ENCODE data around the gene CFAP69. TPM values are rescaled to one million over a fixed set of nuclear protein-coding genes. Genes with fewer than 3 reads are reported as not detected.

CFAP69 gene
- total RNA-seq, 1 experiment from 2014 or later, result 4.1 TPM

DNA sequence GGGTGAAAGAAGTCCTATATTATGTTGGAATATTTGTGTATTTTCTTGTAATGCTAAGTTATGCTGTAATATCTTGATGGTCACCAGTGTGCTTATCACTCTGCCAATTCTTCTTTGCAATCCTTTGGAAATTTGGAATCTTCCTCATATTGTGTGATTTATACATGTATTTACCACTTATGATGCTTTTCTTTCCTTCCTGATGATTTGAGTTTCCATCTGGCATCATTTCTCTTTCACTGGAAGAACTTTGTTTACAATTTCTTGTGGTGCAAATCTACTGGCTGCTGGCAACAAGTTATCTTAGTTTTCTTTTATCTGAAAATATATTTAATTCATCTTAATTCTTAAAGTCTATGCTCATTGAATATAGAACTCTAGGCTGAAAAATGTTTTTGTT is 29.2 kb downstream of the CFAP69 start:
- Histone ChIP-seq H3K9me3 (ENCODE audit: control insufficient read depth in 1 of 2, insufficient read depth in 1 of 2, low read depth in 1 of 2, low read length in 2 of 2) (no peaks in the 10 kb centered on the region), H3K4me2 (ENCODE audit: low read length) (no peak overlapping the region), H3K79me2 (ENCODE audit: insufficient read depth, low read length) (no peaks in the 10 kb centered on the region), H3K9ac (ENCODE audit: low read length) (no peak overlapping the region), H3K9me2 (ENCODE audit: insufficient read depth) (no peaks in the 10 kb centered on the region), H2AFZ (ENCODE audit: low read depth, low read length, poor library complexity, severe bottlenecking) (no peak overlapping the region), H4K20me1 (ENCODE audit: insufficient read depth) (no peaks in the 10 kb centered on the region), H3K36me3 (ENCODE audit: control insufficient read depth in 1 of 2, insufficient read depth in 2 of 2, low read length in 2 of 2) (no peaks in the 10 kb centered on the region), H3K27ac (ENCODE audit: low read depth, low read length) (no peak overlapping the region), H3K27me3 (ENCODE audit: insufficient read depth, low read length) (no peaks in the 10 kb centered on the region), H3K4me3 (replicated peaks in 1 of 2; ENCODE audit: low read depth in 1 of 2, low read length in 2 of 2) (no peak overlapping the region), H3K4me1 (ENCODE audit: control insufficient read depth in 1 of 2, insufficient read depth in 2 of 2, low read length in 2 of 2) (no peaks in the 10 kb centered on the region)
- DNase-seq (ENCODE audit: low read depth, low spot score), result no peak
- TF ChIP-seq MAX (IDR thresholded peaks at IDR 0.05), result no peak
- CTCF ChIA-PET, result no interaction called here
- POLR2A ChIA-PET, result no interaction called here
- no peak for ATAC-seq
- RAD21 ChIA-PET (ENCODE audit: low non-redundant PET in 1 of 2, low total read pairs in 2 of 2, uncharacterized antibody in 2 of 2, unreplicated experiment in 2 of 2), result no interaction called here
- BruUV-seq (replicated peaks), result no TSS peak
- intact Hi-C loops (cut with micrococcal nuclease), result no loop called here

- ATAC-seq, result no peak
- Histone ChIP-seq H3K4me3 (replicated peaks in 1 of 2; ENCODE audit: low read depth in 1 of 2, low read length in 2 of 2) (no peak overlapping the region), H3K9me2 (ENCODE audit: insufficient read depth) (no peaks in the 10 kb centered on the region), H4K20me1 (ENCODE audit: insufficient read depth) (no peaks in the 10 kb centered on the region), H3K4me1 (ENCODE audit: control insufficient read depth in 1 of 2, insufficient read depth in 2 of 2, low read length in 2 of 2) (no peaks in the 10 kb centered on the region), H3K9ac (ENCODE audit: low read length) (no peak overlapping the region), H3K79me2 (ENCODE audit: insufficient read depth, low read length) (no peaks in the 10 kb centered on the region), H3K27ac (ENCODE audit: low read depth, low read length) (no peak overlapping the region), H3K36me3 (ENCODE audit: control insufficient read depth in 1 of 2, insufficient read depth in 2 of 2, low read length in 2 of 2) (no peaks in the 10 kb centered on the region), H3K4me2 (ENCODE audit: low read length) (no peak overlapping the region), H3K9me3 (ENCODE audit: control insufficient read depth in 1 of 2, insufficient read depth in 1 of 2, low read depth in 1 of 2, low read length in 2 of 2) (no peaks in the 10 kb centered on the region), H3K27me3 (ENCODE audit: insufficient read depth, low read length) (no peaks in the 10 kb centered on the region), H2AFZ (ENCODE audit: low read depth, low read length, poor library complexity, severe bottlenecking) (no peak overlapping the region)
- CTCF ChIA-PET, result interaction anchor here (0.7 to 1.2 kb wide), 2 partner anchors 37 to 64 kb away, joined by 3 read pairs; no protein-coding TSS in a partner anchor
- intact Hi-C loops (cut with micrococcal nuclease), result no loop called here
- DNase-seq (ENCODE audit: low read depth, low spot score), result no peak
- BruUV-seq (replicated peaks), result no TSS peak
- RAD21 ChIA-PET (ENCODE audit: low non-redundant PET in 1 of 2, low total read pairs in 2 of 2, uncharacterized antibody in 2 of 2, unreplicated experiment in 2 of 2), result no interaction called here
- TF ChIP-seq, protein P1, sequence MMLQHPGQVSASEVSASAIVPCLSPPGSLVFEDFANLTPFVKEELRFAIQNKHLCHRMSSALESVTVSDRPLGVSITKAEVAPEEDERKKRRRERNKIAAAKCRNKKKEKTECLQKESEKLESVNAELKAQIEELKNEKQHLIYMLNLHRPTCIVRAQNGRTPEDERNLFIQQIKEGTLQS (IDR thresholded peaks at IDR 0.05), result no peak
- TF ChIP-seq SP1 (IDR thresholded peaks at IDR 0.05; ENCODE audit: low read depth) (no peak), EGR1 (IDR thresholded peaks at IDR 0.05; ENCODE audit: low read depth) (no peak), POLR2AphosphoS5 (IDR thresholded peaks at IDR 0.05; ENCODE audit: low read depth, low read length) (no peak), SRF (IDR thresholded peaks at IDR 0.05; ENCODE audit: low read depth) (no peak), REST (IDR thresholded peaks at IDR 0.05; ENCODE audit: low read depth) (no peak), ZNF274 (IDR thresholded peaks at IDR 0.05; ENCODE audit: low read depth, low read length) (no peak), TCF7L2 (IDR thresholded peaks at IDR 0.05; ENCODE audit: borderline replicate concordance, extremely low read depth, insufficient read depth, insufficient read length) (no peak)
- POLR2A ChIA-PET, result no interaction called here
Measured at GRCh38 chr7:90276033-90276728, 31.2 kb downstream of the CFAP69 start.
